Psoas muscle (tissue), 8 donors: ENCODE data around the gene PRUNE2. TPM values are rescaled to one million over a fixed set of nuclear protein-coding genes. Genes with fewer than 3 reads are reported as not detected.

Experiments
- ATAC-seq, 4 donors: fragments of 200-7000 bp; cut with Tn5 transposase; one replicate each; pipeline ENCODE4 v1.9.1; 2020; ENCODE audit warnings: moderate library complexity in 3 of 4, mild to moderate bottlenecking in 2 of 4
- DNase-seq, 2 donors: peaks; one replicate each; pipeline ENCODE4 v3.0.0-alpha.2; 2020
- H3K27ac ChIP-seq: fragments of 200-600 bp; one replicate; pipeline ENCODE4 v1.8.0; 2022
- H3K27me3 ChIP-seq, 3 donors: fragments of 200-600 bp in 1 of 3; one replicate each; pipeline versions ENCODE4 v1.6.1 to v1.8.0; 2013 to 2022; ENCODE audit warnings: low read length in 2 of 3, mild to moderate bottlenecking in 2 of 3, moderate library complexity in 1 of 3; ENCODE audit not compliant: insufficient read depth in 3 of 3
- H3K36me3 ChIP-seq, 2 donors: fragments of 200-600 bp in 1 of 2; one replicate each; pipeline versions ENCODE4 v1.6.1 to v1.8.0; 2013 to 2022; ENCODE audit warnings: low read depth in 1 of 2, mild to moderate bottlenecking in 1 of 2, moderate library complexity in 1 of 2; ENCODE audit not compliant: insufficient read depth in 1 of 2
- H3K4me1 ChIP-seq: fragments of 200-600 bp; one replicate; pipeline ENCODE4 v1.8.0; 2022
- H3K4me3 ChIP-seq: fragments of 200-600 bp; one replicate; pipeline ENCODE4 v1.8.0; 2022; ENCODE audit warnings: mild to moderate bottlenecking
- H3K9me3 ChIP-seq: fragments of 200-600 bp; one replicate; pipeline ENCODE4 v1.8.0; 2022
- WGBS, 3 donors: extraction: QIAGEN DNeasy Blood & Tissue Kit; methylation state at CpG; one replicate each; pipeline versions ENCODE4 v1.1.6 to v1.1.7; 2013; 5-methylcytosine and 5-hydroxymethylcytosine counted together
- intact Hi-C, 2 donors: fragments of 100-400 bp; cut with DNase I; formaldehyde crosslinking; loops; one replicate each; pipeline versions ENCODE4 v1.11.0 to v1.14.2; 2022
- polyA plus RNA-seq, 3 donors: library from polyadenylated mRNA; stranded (reverse); fragments of 200-250 nt; gene quantifications; one replicate each; pipeline ENCODE4 v1.2.3, GENCODE V29; 2013
- total RNA-seq, 4 donors: library from RNA; stranded (reverse); fragmentation: NEBNext Ultra II Directional in 2 of 4; extraction: Animal tissue kit (Norgen Biotek cat#: 25700) in 2 of 4; gene quantifications; one replicate each; pipeline versions ENCODE4 v1.2.1 to v1.2.4, GENCODE V29; 2021 to 2023
- TF ChIP-seq, protein P1 (sequence below): fragments of 200-600 bp; IDR thresholded peaks from one replicate; pipeline ENCODE4 v1.8.0; 2022; ENCODE audit warnings: antibody characterized with exemption
- donor health status: healthy with polysubstance abuse.
- donor health status: DM: no; HTN: no; CAD: no; lungs with moderate emphysema.
- donor health status: Bipolar disorder and iron deficiency.
- donor health status: healthy.
- donor health status: DM: yes; HTN: yes; CAD: no.
- donor health status: DM: no; HTN: no; CAD: no.
- donor health status: DM: no; HTN: no; CAD: no.
- donor health status: DM: yes; HTN: yes; CAD: no.

Gene PRUNE2
- total and polyA plus RNA-seq, 7 donors = 1.2 to 79.9 (median 3.6) TPM

DNA sequence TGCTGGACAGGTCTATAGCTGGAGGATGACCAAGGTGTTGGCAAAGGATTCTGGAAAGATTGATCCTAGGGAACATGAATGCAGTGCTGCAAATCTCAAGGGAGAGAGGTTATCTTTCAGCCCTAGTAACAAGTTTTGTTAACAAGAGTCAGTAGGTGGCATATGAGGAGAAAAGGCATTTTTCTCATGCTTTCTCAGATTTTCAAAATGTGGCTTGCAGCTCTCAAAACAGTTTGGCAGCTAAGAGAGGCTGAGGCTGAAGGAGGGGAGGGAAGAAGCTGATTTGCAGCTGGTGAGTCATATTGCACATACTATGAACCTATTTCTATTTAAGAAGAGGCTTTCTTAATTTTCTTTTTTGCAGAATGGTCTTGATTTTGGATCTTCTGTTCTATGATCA, 205.9 kb downstream of the PRUNE2 start:
- intact Hi-C loops = loop anchor here (5.0 kb wide), 3 partner anchors 253 to 303 kb away; no protein-coding TSS in a partner anchor
- no peaks in the 10 kb centered on the region for H3K4me1 ChIP-seq
- no peak for ATAC-seq

DNA sequence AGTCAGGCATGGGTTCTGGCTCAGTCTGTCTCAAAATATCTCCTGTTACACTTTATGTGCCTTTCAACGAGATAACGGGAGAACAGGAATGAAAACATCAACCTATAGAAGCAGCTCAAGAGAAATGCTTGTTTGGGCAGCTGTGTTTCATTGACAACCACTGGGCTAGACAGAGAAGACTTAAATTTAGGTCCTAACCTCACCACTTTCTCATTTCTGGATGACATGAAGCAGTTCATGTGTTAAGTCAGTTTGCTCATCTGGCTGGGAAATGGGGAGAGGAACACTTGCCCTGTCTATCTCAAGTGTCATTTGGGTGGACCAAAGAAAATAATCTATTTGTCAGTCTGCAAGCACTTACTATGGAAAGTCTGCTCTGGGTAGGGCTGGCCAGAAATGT, 208.4 kb downstream of the PRUNE2 start:
- DNase-seq (no peak), ATAC-seq (no peak)
- Histone ChIP-seq H3K36me3 (no peaks in the 10 kb centered on the region), H3K27ac (no peak overlapping the region), H3K27me3 (peaks cover 0 to 4% (median under 1%) of the 10 kb centered on the region in 3 donors), H3K4me1 (no peaks in the 10 kb centered on the region), H3K4me3 (no peak overlapping the region), H3K9me3 (no peaks in the 10 kb centered on the region)
- WGBS, 3 donors = 28 to 49% (median 31%) methylated on average over 2 of the region's 2 CpGs
- TF ChIP-seq, protein P1, sequence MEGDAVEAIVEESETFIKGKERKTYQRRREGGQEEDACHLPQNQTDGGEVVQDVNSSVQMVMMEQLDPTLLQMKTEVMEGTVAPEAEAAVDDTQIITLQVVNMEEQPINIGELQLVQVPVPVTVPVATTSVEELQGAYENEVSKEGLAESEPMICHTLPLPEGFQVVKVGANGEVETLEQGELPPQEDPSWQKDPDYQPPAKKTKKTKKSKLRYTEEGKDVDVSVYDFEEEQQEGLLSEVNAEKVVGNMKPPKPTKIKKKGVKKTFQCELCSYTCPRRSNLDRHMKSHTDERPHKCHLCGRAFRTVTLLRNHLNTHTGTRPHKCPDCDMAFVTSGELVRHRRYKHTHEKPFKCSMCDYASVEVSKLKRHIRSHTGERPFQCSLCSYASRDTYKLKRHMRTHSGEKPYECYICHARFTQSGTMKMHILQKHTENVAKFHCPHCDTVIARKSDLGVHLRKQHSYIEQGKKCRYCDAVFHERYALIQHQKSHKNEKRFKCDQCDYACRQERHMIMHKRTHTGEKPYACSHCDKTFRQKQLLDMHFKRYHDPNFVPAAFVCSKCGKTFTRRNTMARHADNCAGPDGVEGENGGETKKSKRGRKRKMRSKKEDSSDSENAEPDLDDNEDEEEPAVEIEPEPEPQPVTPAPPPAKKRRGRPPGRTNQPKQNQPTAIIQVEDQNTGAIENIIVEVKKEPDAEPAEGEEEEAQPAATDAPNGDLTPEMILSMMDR = no peak
- intact Hi-C loops = no loop called here

More for the DNA sequence above, 205.9 kb downstream of the PRUNE2 start:
- TF ChIP-seq, protein P1 = no peak
- H3K9me3 ChIP-seq = no peaks in the 10 kb centered on the region
- no peak for DNase-seq
- H3K27ac ChIP-seq = no peak overlapping the region
- peaks cover 0 to 4% (median 0%) of the 10 kb centered on the region in 3 donors for H3K27me3 ChIP-seq
- H3K4me3 ChIP-seq = no peak overlapping the region
- no peaks in the 10 kb centered on the region for H3K36me3 ChIP-seq

- TF ChIP-seq, protein P1 = no peak
- ATAC-seq (no peak), DNase-seq (no peak)
- Histone ChIP-seq H3K36me3 (no peaks in the 10 kb centered on the region), H3K9me3 (no peaks in the 10 kb centered on the region), H3K4me3 (no peak overlapping the region), H3K4me1 (no peaks in the 10 kb centered on the region), H3K27me3 (peaks cover 0 to 4% (median 2%) of the 10 kb centered on the region in 3 donors), H3K27ac (no peak overlapping the region)
- intact Hi-C loops = no loop called here
- 70 to 79% (median 73%) methylated on average over 5 of the region's 5 CpGs for WGBS, 3 donors
Observed at GRCh38 chr9:76697081-76697480, 208.8 kb downstream of the PRUNE2 start.

DNA sequence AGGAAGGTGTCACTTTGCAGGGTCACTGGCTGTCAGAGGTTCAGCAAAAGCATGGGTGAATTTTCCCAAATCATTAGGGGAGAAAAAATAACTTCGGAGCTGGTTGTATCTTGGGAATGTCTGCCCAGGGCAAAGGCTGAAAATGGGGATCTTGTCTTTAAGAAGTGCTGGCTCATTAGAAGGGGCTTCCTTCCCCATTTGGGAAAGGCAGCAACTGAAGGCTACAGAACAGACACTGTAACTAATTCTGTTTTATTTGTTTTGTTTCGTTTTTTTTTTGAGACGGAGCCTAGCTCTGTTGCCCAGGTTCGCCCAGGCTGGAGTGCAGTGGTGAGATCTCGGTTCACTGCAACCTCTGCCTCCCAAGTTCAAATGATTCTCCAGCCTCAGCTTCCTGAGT, 212.0 kb downstream of the PRUNE2 start:
- TF ChIP-seq, protein P1 = no peak
- H3K9me3 ChIP-seq = no peaks in the 10 kb centered on the region
- ATAC-seq (no peak), DNase-seq (no peak)
- H3K4me3 ChIP-seq = no peak overlapping the region
- H3K36me3 ChIP-seq = no peaks in the 10 kb centered on the region
- H3K4me1 ChIP-seq = no peaks in the 10 kb centered on the region
- H3K27me3 ChIP-seq = peaks cover 0 to 4% (median 0%) of the 10 kb centered on the region in 3 donors
- H3K27ac ChIP-seq = no peak overlapping the region
- 61 to 72% (median 71%) methylated on average over 5 of the region's 5 CpGs for WGBS, 3 donors
- intact Hi-C loops = no loop called here

DNA sequence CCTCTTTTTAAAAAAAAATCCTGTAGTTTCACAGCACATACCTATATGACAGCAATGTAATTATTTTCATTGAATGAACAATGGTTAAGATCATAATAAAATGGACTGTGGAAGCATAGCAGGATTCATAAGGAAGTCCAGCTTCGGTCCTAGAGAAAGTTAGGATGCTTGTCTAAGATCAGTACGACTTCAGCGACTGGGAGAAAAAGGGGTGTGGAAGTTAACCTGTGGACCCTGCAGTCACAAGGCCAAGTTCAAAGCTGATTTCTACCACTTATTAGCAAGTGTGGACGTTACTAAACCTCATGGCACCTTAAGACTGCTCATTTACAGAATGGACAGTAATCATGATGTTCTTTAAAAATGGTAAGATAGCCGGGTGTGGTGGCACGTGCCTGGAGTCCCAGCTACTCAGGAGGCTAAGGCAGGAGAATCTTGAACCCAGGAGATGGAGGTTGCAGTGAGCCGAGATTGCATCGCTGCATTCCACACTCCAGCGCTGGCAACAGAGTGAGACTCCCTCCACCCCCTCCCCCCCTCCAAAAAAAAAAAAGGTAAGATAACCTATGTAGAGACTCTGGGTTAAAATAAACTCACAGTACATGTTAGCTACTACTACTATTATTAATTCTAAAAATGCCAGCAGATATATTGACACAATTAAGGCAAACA, 213.3 kb downstream of the PRUNE2 start:
- TF ChIP-seq, protein P1 = no peak
- no peak overlapping the region for H3K27ac ChIP-seq
- ATAC-seq (no peak), DNase-seq (no peak)
- no peaks in the 10 kb centered on the region for H3K4me1 ChIP-seq
- WGBS, 3 donors = 51 to 65% (median 57%) methylated on average over 9 of the region's 9 CpGs
- peaks cover 0 to 4% (median 0%) of the 10 kb centered on the region in 3 donors for H3K27me3 ChIP-seq
- H3K9me3 ChIP-seq = no peaks in the 10 kb centered on the region
- no peaks in the 10 kb centered on the region for H3K36me3 ChIP-seq
- intact Hi-C loops = no loop called here
- no peak overlapping the region for H3K4me3 ChIP-seq
